SK-MEL-5 (cell line): Measurements from ENCODE around the gene ROBO4. TPM values are rescaled to one million over a fixed set of nuclear protein-coding genes. Genes with fewer than 3 reads are reported as not detected.

Source experiments
- DNase-seq: peaks from one replicate; pipeline ENCODE4 v3.0.0-alpha.2; 2016; ENCODE audit warnings: low read depth, low spot score
- in situ Hi-C: cut with HindIII; loops from 2 replicates; pipeline ENCODE4 v1.10.0; 2016; ENCODE audit warnings: low sequenced_read_pairs, high pct_unique_total_duplicates, low pct_unique_long_range_greater_than_20kb
- total RNA-seq: library from RNA; depleted of rRNA; stranded (reverse); fragments of >200 nt; shearing (Covaris generic); gene quantifications from 2 replicates; pipeline ENCODE4 v1.2.3, GENCODE V29; 2014

Gene ROBO4
- total RNA-seq, 1 experiment from 2014 or later = not detected

DNA sequence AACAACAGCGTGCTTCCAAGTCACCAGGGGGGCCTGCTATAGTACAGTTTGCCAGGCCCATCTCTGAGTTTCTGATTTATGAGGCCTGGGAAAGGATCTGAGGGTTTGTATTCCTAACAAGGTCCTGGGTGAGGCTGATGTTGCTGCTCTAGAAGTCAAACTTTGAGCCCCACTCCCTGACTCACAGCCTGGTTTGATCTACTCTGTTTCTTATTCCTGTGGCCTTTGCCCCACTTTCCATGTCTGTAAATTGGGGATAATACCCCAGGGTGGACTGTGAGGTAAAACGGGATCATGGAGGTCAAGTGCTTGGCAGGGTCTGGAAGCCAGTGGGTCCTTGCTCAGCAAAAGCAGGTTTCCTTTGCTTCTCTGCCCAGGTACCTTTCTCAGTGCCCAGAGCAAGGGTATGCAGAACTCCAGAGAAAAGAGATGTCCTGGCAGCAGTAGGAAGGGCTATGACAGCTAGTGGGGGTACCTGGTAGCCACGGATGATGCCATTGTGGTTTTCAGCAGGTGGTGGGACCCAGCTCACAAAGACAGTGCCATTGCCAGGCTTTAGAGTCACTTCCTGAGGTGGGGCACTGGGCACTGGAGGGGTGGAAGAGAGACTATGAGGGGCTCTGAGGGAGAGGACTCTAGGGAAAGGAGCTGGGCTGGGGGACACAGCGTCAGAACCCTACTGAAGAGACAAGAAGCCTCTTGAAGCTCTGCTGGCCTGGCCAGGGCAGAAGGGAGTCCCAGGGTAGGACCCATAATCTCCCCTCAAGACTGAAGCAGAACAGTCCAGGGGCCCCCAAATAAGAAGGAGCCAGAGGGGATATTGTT is 2.8 kb downstream of the ROBO4 start:
- DNase-seq = no peak
- in situ Hi-C loops = no loop called here

- in situ Hi-C loops = no loop called here
- no peak for DNase-seq
These were observed 3.8 kb downstream of the ROBO4 start for GRCh38 chr11:124893781-124894401.

DNA sequence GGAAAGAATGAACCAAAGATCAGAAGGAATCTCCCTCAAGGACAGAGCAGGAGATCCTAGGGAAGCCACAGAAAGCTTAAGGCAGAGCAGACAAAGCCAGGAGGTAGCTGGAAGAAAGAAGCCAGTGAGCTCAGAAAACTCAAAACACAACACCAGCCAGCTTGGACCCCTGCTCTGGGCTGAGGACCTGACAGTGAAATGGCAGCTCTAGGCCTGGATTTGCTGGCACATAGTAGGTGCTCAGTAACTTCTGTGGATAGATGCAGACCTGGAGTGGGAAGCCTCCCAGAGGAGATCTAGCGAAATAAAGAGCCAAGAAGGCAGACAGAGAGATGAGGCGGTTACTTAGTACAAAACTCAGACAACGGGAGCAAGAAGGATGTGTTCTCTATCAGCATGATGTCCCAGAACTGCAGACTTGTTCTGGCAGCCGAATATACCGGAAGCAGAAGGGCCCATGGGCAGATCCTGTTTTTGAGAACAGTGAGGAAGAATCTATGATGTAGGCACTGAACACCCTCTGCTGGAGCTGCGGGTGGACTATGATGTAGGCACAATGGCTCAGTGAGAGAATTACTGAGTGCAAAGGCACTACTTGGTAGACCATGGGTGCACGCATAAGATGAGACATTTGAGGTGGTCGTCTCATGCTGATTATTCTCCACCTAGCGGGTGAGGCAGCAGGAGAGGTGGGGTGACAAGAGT is 4.8 kb downstream of the ROBO4 start:
- in situ Hi-C loops = no loop called here
- DNase-seq = no peak

GRCh38 chr11:124892146-124892545 is 5.5 kb downstream of the ROBO4 start:
- in situ Hi-C loops = no loop called here
- no peak for DNase-seq

- in situ Hi-C loops = no loop called here
- no peak for DNase-seq
These were observed 6.2 kb downstream of the ROBO4 start for GRCh38 chr11:124891373-124891861.

DNA sequence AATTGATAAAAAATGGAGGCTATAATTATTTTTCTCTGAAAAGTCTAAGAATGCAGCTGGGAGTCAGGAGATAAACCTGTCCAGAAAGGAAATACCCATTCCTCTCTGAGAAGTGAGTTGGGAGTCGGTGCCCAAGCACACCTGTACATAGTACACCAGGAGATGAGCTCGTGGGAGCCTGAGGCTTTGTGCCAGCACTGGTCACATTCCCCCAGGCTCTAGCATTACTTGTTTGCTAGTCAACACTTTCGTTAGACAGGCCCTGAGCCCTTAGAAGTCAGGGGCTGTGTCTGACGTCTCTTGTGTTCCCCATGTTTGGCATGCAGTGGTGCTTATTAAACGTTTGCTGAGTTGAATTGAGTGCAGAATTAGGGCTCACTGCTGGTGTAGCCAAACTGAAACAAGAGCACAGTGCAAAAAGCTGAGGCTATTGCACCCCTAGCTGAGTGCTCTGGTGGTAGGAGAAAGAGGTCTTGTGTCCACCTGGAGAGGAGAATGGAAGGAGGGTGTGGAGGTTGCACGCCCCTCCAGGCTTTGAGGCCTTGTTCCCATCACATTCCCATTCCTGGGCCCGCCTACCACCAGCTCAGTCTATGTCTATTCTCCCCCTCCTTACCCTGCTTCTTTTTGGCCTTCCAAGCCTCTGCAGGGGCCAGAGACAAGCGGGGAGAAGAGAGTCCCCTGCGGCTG is 6.8 kb downstream of the ROBO4 start:
- DNase-seq = no peak
- in situ Hi-C loops = no loop called here

GRCh38 chr11:124890151-124890550 is 7.5 kb downstream of the ROBO4 start:
- in situ Hi-C loops = no loop called here
- no peak for DNase-seq

DNA sequence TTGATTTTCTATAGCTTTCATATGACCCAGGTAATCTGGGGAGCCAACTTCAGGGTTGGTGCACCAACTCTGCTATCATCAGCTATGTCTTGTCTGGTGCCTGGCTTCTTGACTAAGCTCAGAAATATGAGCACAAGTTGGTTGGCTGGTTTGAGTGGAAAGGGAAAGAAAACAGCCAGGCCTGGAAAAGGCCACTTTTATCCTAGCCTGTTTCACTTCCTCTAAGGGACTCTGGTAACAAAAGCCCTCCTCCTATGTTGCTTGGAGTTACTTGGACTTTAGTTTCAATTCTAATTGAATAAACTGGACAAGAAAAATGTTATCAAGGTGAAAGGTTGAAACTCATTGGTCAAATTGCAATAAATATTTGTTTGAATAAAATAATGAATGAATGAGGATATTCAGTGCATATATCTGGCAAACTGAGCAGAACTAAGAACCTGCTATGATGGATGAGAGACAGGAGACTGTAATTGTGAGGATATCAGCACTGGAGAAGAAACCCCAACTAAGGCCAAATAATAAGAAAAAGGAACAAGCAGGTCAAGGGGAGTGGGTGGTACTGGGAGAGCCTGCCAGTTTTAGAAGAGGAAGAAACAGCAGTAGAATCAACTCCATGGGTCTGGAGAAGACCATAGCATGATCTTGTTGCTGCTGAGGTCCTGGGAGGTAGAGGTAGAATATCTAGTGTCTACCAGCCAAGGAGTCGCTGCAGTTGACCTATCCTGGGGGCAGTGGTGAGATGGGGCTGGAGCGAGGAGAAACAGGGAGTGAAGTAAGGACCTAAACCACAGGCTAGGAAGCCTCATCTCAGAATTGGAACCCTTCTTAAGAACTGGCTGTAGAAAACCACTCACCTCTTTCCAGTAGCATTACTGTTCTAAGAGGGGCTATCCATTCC is 8.2 kb downstream of the ROBO4 start:
- no peak for DNase-seq
- in situ Hi-C loops = no loop called here

DNA sequence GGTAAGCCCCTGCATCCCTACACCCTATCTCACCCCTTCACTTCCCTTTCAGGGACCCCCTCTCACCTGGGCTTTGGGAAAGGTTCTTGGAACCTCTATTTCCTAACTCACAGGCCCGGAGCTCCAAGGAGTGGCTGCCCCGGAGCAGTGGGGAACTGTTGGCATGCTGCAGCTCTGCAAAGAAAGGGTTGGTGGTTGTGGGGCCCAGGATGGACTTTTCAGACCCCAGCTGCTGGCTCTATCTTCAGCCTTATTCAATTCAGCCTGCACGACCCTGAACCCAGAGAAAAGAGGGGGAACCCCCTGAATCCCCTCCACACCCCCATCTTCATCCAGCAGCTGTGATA is 10.0 kb downstream of the ROBO4 start:
- in situ Hi-C loops = no loop called here
- DNase-seq = no peak

GRCh38 chr11:124886978-124887666 is 10.5 kb downstream of the ROBO4 start:
- no peak for DNase-seq
- in situ Hi-C loops = no loop called here

DNA sequence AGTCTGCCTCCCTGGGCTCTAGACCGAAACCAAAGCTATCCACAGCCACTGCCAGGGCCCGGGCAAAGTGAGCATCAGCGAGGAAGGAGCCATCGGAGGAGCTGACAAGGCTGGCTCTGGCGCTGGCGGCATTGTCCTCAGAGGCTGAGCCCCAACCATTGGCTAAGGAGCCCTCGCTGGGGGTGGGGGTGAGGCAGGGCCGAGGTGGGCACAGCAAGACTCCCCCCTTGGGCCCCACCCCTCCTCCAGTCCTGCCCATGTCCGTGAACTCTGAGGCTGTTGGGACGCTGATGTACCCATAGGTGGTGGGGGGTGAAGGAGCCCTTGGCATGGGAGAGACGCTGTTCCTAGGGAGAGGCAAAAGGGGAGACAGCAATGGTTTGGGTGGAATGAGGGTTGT is 11.2 kb downstream of the ROBO4 start:
- DNase-seq = no peak
- in situ Hi-C loops = no loop called here

GRCh38 chr11:124884869-124885479 is 12.7 kb downstream of the ROBO4 start:
- no peak for DNase-seq
- in situ Hi-C loops = no loop called here

- DNase-seq = no peak
- in situ Hi-C loops = no loop called here
These were observed 13.3 kb downstream of the ROBO4 start for GRCh38 chr11:124884340-124884739.

GRCh38 chr11:124882339-124883071 is 15.2 kb downstream of the ROBO4 start:
- in situ Hi-C loops = no loop called here
- no peak for DNase-seq

DNA sequence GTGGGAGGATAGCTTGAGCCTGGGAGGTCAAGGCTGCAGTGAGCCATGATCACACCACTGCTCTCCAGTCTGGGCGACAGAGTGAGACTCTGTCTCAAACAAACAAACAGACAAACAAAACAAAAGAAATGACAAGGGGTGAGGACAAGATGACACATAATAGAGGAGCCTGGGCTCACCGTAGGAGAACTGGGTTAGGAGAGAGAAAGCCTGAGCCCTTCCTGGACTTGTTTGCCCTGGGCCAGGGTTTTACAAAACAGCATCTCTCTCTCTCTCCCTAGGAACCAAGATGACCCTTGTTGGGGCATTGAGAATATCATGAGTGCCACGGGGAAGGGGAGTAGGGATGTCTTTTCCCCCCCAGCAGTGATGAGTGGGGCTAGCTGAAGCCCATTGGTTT is 16.7 kb downstream of the ROBO4 start:
- no peak for DNase-seq
- in situ Hi-C loops = no loop called here

GRCh38 chr11:124880290-124880611 is 17.4 kb downstream of the ROBO4 start:
- no peak for DNase-seq
- in situ Hi-C loops = no loop called here
